Limb (tissue), 2 donors: Measurements from ENCODE around the gene MFSD6.
"Not testable (repeated sequence)": the region's sequence is repeated elsewhere in the genome, so short reads cannot be mapped to it uniquely, and the experiment has no call there.

ENCODE experiments used
- DNase-seq, 2 donors: peaks; one replicate each; pipeline ENCODE4 v3.0.0-alpha.2; 2016; ENCODE audit errors: extremely low spot score in 2 of 2

MFSD6 gene

DNA sequence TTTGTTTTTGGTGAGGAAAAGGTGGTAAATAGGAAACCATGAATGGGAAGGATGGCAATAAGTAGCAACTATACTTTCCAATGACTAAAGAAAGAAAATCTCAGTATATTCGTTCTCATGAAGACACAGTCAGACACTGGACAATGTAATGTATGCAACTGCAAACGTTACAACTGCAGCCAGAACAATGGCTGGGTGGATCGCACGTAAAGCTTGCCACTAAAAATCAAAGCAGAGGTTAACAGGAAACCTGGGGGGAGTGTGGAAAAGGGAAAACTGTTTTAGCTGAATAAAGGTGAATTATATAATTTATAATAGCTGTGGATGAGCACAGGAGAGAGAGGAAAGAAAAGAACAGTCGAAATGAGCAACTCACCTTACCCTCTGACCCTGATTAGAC lies 93.1 kb downstream of the MFSD6 start:
- DNase-seq = no peak

DNA sequence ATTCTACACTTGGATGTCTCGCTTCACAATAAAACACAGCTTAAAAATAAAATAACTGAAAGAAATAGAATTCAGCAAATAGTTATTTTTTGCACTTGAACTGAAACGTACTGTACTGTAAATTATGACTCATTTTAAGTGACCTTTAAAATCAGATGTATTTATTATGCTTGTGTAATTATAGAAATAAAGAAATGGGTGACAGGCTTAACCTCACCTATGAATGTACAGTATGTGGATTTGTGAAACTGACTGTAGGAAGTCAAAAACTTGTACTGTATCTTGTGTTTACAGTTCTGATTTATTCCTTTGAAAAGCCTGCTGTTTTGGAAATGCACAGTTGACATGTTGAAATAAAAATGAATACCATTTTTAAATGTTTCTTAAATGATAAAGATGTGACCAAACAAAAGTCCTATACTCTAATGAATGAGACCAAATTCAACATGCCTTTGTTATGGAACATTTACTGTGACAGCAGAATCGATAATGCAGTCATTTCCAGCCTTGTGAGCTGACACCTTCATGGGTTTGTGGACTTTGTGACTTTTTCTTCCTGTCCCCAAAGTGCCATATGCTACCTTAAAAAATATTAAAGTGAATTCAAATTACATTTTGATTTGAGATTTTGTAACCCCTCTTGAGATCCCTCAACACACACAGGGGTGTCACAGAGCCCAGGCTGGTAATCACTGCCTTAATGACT lies 93.7 kb downstream of the MFSD6 start:
- DNase-seq = no peak

DNA sequence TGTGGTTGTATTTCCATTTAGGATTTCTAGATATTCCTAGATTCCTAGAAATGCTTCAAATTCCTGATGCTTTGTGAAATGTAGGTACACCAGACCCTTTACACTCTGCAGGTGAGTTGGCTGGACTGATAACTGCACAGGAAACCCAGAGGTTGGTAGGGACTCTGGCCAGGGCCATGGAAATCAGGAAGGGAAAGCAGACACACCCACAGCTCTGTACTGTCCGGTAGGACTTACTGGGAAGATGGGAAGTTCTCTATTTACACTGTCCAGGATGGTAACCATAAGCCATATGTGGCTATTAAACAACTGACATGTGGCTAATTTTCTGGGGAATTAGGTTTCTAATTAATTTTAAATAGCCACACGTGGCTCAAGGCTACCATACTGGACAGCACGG lies 94.9 kb downstream of the MFSD6 start:
- DNase-seq = no peak

DNA sequence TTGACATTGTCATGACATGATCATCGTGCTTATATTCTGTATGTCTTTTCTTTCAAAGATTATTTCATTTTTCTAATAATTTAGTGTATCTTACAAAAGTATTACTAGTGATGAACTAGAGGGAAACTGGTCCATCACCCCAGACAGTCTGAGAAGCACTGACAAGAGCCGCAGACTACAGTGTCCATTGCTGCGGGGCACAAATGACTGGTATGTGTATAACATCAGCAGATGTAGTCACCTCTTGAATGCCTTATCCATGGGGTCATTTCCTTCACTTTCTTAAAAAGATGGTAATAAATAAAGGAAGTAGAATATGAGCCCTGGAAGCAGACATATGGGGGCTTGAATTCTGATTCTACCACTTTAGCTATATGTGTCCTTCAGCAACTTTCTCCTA lies 96.8 kb downstream of the MFSD6 start:
- no peak for DNase-seq

DNA sequence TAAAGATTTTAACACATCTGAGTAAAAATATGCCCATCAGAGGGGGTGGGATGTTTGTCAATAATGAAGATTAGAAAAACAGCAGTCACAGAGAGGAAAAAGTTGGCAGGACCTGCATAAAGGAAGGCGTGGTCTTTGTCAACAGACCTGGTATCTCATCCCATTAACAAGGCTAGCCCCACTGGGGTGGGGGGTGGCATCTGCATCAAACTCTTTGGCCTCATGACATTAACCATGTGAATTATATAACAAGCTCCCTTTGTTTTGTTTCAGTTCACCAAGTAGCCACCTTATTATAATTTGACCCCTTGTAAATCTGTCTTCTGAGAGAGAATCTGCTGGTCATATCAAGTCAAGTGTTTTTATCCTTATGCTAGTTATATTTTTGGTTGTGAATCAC lies 97.5 kb downstream of the MFSD6 start:
- no peak for DNase-seq

DNA sequence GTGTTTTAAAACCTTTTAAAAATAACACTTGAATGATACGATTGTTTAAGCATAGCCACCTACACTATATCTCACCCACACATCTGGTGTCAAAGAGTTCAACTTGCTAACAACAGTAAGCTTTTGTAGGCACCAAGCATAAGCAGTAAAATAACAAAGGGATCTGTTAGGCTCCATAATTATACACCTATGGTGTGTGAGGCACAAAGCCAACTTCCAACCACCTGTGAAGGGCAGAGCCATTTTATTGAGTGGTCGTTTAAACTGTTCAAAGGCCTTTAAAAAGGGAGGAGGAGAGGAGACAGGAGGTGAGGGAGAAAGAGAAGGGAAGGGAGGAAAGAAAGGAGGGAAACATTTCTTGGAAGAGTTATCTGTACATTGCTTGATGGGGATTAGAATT lies 98.5 kb downstream of the MFSD6 start:
- no peak for DNase-seq

DNA sequence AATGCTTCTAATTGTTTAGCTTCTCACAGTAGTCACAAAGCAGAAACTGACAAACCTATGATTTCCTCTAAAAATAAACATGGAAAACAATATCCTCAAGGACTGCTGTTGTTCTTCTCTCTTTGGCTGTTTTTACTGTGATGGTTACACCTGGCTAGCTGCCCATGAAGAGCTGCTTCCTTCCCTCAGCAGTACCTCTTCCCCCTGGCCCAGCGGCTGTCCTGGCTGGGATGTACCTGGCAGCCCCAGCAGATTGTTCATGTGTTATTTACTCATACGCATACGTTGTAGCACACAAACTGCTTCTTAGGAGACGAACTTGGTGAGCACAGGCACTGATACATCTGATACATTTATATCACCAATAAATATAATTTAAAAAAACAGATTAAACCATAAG lies 99.0 kb downstream of the MFSD6 start:
- no peak for DNase-seq

DNA sequence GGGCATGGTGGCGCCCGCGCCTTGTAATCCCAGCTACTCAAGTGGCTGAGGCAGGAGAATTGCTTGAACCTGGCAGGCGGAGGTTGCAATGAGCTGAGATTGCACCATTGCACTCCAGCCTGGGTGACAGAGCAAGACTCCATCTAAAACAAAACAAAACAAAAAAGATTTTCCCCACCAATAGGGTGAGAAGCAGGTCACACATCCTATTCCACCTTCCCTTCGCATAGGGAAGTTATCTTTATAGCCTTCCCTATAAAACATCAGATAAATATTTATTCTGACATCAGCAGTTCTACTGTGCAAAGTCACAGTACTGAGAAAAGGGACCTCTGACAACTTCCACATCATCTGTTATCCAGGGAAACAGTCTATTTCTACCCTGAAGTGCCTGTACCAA lies 101.7 kb downstream of the MFSD6 start:
- not testable (repeated sequence) for DNase-seq

DNA sequence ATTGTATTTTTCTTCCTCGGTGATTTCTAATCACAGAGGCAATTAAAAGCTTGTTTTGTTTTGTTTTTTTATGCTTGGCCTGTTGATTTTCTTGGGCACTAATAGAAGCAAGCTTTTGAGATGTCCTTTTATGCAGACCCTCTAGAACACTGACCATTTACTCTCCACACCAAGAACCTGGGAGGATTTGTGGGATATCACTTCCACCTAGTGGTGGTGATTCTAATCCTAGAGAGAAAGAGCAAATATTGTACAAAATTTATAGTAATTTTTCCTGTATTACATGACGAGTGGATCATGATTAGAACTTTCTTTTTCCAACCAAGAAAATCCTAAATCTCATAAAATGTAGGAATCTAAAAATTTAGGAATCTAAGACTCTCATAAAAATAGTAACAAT lies 102.9 kb downstream of the MFSD6 start:
- peak in 1 of 2 donors; percentile 38 for DNase-seq

DNA sequence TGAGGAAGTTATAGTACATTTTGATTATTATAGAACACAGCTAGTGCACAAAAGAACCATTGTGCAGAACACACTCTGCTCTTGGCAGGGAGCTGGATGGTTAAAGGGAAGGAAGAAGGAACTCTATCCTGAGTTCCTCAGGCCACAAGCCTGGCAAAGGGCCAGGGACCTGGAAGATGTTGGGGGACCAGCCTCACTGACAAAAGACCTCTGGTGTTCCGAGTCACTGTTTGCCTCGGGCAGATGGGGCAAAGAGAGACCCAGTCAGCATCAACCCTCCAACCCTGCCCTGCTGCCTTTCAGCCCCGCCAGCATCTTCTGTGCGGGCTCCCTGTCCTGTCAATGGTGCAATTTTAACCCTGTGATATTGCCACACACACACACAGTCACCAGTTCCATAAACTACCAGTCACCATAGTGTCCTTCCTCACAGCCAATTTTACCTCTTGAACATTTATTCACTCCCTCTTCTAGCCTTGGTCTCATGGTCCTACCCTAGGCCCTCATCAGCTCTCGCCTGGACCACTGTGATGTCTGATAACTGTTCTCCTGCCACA lies 104.5 kb downstream of the MFSD6 start:
- no peak for DNase-seq

DNA sequence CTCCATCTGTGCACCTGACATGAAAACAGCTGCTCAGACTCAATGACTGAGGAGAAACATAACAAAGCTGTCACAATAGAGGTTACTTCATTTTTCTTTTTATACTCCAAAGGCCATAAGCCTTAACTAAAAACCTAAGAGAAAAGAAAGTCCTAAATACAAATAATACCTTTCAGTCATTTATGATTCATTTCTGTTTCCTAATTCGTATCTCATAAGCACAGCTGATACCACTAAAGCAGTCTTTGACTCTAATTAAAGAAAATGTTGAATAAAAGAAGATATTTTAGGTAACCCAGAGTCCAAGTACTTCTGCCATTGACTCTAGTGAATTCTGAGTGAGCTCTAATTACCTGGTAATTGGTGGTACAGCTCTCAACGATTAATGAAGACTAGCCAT lies 105.7 kb downstream of the MFSD6 start:
- no peak for DNase-seq

DNA sequence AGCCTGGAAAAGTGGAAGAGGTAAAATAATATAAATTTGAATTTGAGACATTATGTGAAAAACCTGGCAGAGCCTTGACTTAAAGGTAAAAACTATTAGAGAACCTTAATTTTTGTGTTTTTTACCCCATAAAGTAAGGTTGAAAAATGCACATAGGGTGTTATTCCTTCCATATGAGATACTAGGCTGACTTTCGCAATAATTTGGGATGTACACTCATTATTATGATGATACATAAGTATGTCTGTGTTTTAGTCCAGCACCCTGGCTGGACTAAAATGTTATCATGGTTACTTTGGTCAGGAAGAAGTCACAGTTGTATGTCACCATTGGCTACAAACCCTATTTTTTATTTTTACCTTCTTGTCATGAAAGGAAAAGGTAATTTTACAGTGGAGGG lies 106.5 kb downstream of the MFSD6 start:
- DNase-seq = no peak

DNA sequence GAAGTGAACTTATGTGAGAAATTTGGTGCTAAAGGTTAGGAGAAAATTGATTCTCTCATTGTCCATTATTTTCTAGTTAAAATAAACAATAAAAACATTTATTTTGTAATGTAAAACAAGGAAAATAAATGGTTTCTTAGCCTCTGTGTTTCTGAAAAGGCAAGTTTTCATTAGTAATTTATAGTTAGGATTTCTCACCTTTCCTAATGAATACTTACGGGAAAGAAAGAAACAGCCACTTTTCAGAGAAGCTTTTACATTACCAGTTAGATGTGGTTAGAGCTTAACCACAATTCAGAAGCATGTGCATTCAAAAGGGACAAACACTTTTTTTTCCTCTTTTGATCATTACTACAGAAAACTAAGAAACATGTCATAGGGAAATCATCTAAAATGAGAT lies 107.5 kb downstream of the MFSD6 start:
- no peak for DNase-seq

DNA sequence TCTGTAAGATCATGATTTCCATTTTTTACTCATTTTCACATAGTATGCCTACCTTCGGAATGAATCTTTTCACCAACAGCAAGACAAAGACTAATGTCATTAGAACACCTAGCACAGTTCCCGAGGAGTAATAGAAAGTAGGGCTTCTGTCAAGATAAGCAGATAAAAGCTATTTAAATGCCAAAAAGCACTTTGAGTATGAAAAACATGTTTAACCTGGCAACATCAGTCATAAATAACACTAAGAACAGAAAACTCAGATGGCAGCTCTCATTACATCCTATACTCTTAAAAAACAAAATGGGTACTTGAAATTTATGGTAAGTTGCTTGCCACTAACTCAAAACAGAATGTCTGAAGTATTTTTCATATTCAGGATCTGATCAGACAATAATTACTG lies 109.3 kb downstream of the MFSD6 start:
- no peak for DNase-seq

DNA sequence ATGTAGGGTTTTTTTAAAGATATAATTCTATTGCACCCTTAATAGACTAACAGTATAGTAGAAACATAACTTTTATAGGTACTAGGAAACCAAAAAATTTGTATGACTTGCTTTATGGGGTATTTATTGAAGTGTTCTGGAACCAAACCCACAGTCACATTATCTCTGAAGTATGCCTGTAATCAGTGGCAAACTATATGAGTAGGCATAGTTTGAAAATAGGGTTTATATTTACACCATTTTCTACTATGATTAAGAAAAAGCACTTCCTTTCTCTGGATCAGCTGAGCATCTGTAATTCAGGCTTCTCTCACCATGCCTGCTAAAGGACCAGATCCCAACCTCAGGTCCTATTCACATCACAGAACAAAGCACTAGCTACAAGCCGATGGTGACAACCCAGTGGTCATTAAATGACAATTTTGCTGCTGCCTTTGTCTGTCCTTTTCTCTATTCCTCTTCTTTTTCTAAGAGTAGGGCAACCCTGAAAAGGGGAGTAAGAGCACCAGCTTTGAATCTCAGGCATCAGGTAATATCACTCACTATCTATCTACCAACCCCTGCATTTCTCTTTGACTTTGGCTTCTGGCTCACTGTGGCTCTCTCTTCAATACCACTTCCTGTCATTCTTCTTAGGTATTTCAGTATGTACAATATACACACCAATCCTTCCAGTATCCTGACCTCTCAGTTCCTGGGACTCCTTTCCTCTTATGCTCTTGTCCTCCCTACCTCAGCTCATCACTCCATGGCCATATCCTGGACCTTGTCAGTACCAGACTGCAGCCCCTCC lies 112.0 kb downstream of the MFSD6 start:
- no peak for DNase-seq

DNA sequence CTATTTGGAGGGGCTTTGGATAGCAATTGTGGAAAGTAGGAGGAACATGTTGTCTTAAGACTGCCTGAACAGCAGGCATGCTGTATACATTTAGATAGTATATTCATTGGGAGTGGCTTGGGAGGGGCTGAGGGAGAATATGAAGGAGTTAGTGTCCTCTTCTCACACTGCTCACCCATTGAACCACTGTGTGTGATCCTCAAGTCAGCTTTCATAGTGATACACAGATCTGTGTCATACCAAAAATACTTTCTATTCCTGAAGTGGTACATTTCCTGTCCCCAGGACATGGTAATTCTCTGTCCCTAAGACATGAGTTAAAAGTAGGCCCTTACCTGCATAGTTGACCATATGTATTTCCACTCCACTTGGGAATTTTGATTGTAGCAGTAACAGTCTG lies 116.8 kb downstream of the MFSD6 start:
- DNase-seq = no peak

DNA sequence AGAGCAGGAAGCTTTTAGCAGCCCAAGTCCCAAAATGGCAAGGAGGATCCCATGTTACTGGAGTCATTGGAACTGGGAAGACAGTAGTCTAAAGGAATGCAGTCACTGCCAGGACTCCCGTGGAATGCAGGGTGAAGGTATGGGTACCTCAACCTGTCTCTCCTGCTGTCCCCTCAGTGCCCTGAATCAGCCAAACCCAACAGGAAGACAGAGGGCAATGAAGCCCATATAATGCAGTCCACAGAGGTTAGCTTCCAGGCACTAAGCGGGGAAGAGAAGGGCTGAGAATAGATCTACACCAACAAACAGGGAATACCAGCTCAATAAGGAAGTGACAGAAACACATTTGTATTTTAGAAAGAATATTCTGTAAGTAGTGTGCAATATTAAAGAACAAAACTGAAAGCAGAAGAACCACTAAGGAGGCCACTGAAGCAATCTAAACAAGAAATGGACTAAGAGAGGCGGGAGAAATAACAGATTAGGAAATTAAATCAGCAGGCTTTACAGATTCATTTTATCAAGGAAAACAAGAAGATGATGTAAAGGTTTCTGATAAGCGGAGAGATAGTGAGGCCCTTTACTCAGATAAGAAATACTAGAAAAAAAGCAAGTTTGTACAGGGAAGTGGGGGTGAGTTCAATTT lies 118.1 kb downstream of the MFSD6 start:
- no peak for DNase-seq

DNA sequence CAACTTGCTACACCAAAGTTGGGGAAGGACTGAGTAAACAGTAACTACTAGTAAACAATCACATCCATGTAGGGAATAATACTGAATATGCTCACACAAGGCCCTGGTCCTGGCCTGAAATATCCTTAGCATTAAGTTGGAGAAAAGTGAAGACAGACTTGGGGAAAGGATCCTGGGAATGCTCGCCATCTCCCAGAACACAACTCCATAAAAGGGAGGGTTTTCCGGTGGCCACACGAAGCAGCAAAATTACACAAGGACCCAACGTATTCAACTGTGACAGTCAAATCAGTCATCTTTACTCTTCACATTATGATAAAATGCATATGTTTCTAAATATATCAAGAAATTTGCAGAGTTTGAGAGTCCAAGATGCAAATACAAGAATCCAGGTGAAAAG lies 119.1 kb downstream of the MFSD6 start:
- DNase-seq = no peak

DNA sequence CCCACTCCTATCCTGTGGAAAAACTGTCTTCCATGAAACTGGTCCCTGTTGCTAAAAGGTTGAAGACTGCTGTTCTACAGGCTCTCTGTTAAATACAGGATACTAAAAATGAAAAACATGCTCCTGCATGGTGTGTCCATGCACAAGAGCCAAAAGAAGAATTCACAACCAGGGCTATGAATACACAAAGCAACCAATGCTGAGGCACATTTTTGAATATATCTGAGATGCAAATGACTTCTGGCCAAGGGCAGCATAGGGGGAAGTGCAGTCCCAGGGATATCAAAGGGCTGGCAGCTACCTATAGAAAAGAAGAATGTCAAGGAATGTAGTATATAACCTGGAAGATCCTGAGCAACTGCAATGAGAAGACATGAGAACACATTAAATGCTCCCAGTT lies 119.8 kb downstream of the MFSD6 start:
- DNase-seq = no peak

DNA sequence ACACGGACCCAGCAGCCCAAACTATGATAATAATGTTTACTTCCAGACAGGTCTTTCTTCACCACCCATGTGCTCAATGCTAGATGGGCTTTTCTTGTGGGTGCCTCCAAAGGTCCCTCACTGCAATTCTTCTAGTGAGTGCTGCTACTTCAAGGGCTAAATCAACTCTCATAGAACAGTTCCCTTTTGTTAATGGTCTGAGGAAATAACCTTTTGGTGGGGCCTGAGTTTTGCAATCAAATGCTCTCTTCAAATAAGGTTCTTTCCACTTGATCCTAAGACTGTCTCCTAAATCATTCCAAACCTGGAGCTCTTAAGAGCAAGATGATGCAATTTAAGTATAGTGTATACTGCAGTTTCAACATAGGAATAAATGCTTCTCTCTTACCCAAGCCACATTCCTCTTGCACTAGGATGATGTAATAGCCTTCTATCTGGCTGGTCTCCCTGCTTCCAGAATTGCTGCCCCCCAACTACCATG lies 120.4 kb downstream of the MFSD6 start:
- DNase-seq = no peak

DNA sequence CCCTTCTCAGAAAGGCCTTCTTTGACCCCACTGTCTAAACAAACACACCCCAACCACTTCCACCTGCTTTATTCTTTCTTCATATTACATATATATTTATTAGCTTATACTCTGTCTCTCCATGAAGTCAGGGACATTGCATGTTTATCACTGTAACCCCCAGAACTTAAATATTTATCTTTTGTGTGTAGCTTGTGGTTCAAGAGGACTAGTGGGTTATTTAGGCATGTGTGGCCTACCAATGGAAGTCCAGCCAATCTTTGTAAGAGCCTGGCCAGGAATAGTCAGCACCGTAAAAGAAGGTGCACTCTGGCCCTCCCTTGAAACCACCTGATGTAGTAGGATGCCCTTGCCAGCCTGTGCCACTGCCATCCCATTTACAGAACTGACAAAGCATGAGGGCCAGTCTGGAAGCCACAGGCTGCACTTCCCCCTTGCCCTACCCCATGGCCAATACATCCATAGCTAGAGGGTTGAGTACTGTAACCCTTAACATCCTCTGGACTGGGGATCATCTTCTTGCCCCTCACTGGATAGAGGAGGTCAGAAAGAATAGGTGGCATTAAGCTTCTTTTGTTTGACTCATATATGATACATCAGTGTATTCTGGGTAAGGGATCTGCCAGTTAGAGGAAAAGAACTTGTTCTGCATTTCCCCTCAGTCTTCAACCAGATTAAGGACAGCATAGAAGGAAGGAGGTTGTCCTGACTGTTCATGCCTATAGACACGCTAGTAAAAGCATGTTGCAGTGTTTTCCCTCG lies 121.5 kb downstream of the MFSD6 start:
- DNase-seq = no peak
